ENCODE measurements around the gene ZBTB24. TPM values are rescaled to one million over a fixed set of nuclear protein-coding genes. Genes with fewer than 3 reads are reported as not detected.

The ZBTB24 gene
- total RNA-seq, 1 donor from 2014 or later, result 10.6 TPM

GRCh38 chr6:109447878-109448555, 35.0 kb downstream of the ZBTB24 start:
- Mint-ChIP-seq H3K27me3 (no peaks in the 10 kb centered on the region), H3K9me3 (no peaks in the 10 kb centered on the region), H3K36me3 (peaks cover 18% of the 10 kb centered on the region), H3K4me1 (ENCODE audit: unreplicated experiment) (peaks cover 4% of the 10 kb centered on the region), H3K4me3 (no peak overlapping the region), H3K27ac (no peak overlapping the region)
- no peak for TF ChIP-seq CTCF (conservative IDR thresholded peaks at IDR 0.05)
- DNase-seq (ENCODE audit: extremely low spot score, unreplicated experiment), result no peak

- Mint-ChIP-seq H3K4me3 (no peak overlapping the region), H3K27me3 (no peaks in the 10 kb centered on the region), H3K9me3 (no peaks in the 10 kb centered on the region), H3K27ac (no peak overlapping the region), H3K4me1 (ENCODE audit: unreplicated experiment) (no peaks in the 10 kb centered on the region), H3K36me3 (peaks cover 15% of the 10 kb centered on the region)
- no peak for TF ChIP-seq CTCF (conservative IDR thresholded peaks at IDR 0.05)
- DNase-seq (ENCODE audit: extremely low spot score, unreplicated experiment), result no peak
Measured at GRCh38 chr6:109447087-109447486, 35.9 kb downstream of the ZBTB24 start.

GRCh38 chr6:109446541-109446940, 36.5 kb downstream of the ZBTB24 start:
- Mint-ChIP-seq H3K27me3 (no peaks in the 10 kb centered on the region), H3K9me3 (no peaks in the 10 kb centered on the region), H3K27ac (no peak overlapping the region), H3K36me3 (peaks cover 15% of the 10 kb centered on the region), H3K4me1 (ENCODE audit: unreplicated experiment) (no peaks in the 10 kb centered on the region), H3K4me3 (no peak overlapping the region)
- DNase-seq (ENCODE audit: extremely low spot score, unreplicated experiment), result no peak
- TF ChIP-seq CTCF (conservative IDR thresholded peaks at IDR 0.05), result no peak

GRCh38 chr6:109446072-109446471, 36.9 kb downstream of the ZBTB24 start:
- Mint-ChIP-seq H3K27me3 (no peaks in the 10 kb centered on the region), H3K4me1 (ENCODE audit: unreplicated experiment) (no peaks in the 10 kb centered on the region), H3K4me3 (no peak overlapping the region), H3K27ac (no peak overlapping the region), H3K9me3 (no peaks in the 10 kb centered on the region), H3K36me3 (peaks cover 15% of the 10 kb centered on the region)
- DNase-seq (ENCODE audit: extremely low spot score, unreplicated experiment), result no peak
- no peak for TF ChIP-seq CTCF (conservative IDR thresholded peaks at IDR 0.05)

- TF ChIP-seq CTCF (conservative IDR thresholded peaks at IDR 0.05), result no peak
- Mint-ChIP-seq H3K4me3 (no peak overlapping the region), H3K27ac (no peak overlapping the region)
Measured at GRCh38 chr6:109445382-109445781, 37.6 kb downstream of the ZBTB24 start.

More at GRCh38 chr6:109445382-109445781, 37.6 kb downstream of the ZBTB24 start:
- no peaks in the 10 kb centered on the region for H3K4me1 Mint-ChIP-seq (ENCODE audit: unreplicated experiment)
- H3K27me3 Mint-ChIP-seq, result no peaks in the 10 kb centered on the region
- H3K36me3 Mint-ChIP-seq, result peaks cover 15% of the 10 kb centered on the region
- no peak for DNase-seq (ENCODE audit: extremely low spot score, unreplicated experiment)
- no peaks in the 10 kb centered on the region for H3K9me3 Mint-ChIP-seq
